Transverse colon (tissue), 3 donors: ENCODE results near the gene C10orf90.

Source experiments
- POLR2A ChIP-seq: fragments of 450-650 bp; IDR thresholded peaks from one replicate; pipeline ENCODE4 v1.6.1; 2016; ENCODE audit warnings: antibody characterized with exemption, mild to moderate bottlenecking, moderate library complexity
- POLR2AphosphoS5 ChIP-seq, 3 donors: sonication (generic); formaldehyde crosslinking; IDR thresholded peaks; one replicate each; pipeline ENCODE4 v1.6.1; 2016; ENCODE audit warnings: antibody characterized with exemption in 3 of 3

GRCh38 chr10:126629925-126630624 is 40.4 kb downstream of the C10orf90 start:
- TF ChIP-seq POLR2AphosphoS5 (IDR thresholded peaks at IDR 0.05) (no peak), POLR2A (no peak)
